HG02943 (cell line): ENCODE data around the gene N4BP2L2.

ENCODE experiments used
- ATAC-seq: cut with Tn5 transposase; IDR thresholded peaks from one replicate; pipeline ENCODE4 v1.9.1; 2021; ENCODE audit warnings: mild to moderate bottlenecking, low read depth, moderate library complexity; ENCODE audit not compliant: unreplicated experiment

Gene N4BP2L2

GRCh38 chr13:32427852-32428580 lies 110.6 kb downstream of the N4BP2L2 start, which contains the start of gene N4BP2L1:
N4BP2L1 (minus strand) TSS chr13:32428130; CDS start chr13:32428082, 48 bp downstream.
- ATAC-seq = peak; percentile 70

GRCh38 chr13:32426990-32427851 lies 111.4 kb downstream of the N4BP2L2 start:
- ATAC-seq = peak; percentile 20

GRCh38 chr13:32426191-32426989 lies 112.2 kb downstream of the N4BP2L2 start:
- peak; percentile 1 for ATAC-seq

- ATAC-seq = no peak
These were observed 113.4 kb downstream of the N4BP2L2 start for GRCh38 chr13:32425158-32425557.

- ATAC-seq = no peak
These were observed 115.0 kb downstream of the N4BP2L2 start for GRCh38 chr13:32423592-32423991.

GRCh38 chr13:32419862-32420261 lies 118.7 kb downstream of the N4BP2L2 start:
- ATAC-seq = no peak

- ATAC-seq = no peak
These were observed 120.6 kb downstream of the N4BP2L2 start for GRCh38 chr13:32417995-32418394.

GRCh38 chr13:32415019-32415418 lies 123.6 kb downstream of the N4BP2L2 start:
- no peak for ATAC-seq

- ATAC-seq = no peak
These were observed 124.0 kb downstream of the N4BP2L2 start for GRCh38 chr13:32414580-32414979.

- ATAC-seq = no peak
These were observed 125.3 kb downstream of the N4BP2L2 start for GRCh38 chr13:32413284-32413683.

GRCh38 chr13:32409561-32410421 lies 128.8 kb downstream of the N4BP2L2 start:
- ATAC-seq = no peak

GRCh38 chr13:32409001-32409313 lies 129.6 kb downstream of the N4BP2L2 start:
- ATAC-seq = no peak

GRCh38 chr13:32408296-32409000 lies 130.1 kb downstream of the N4BP2L2 start:
- ATAC-seq = no peak

GRCh38 chr13:32407854-32408253 lies 130.7 kb downstream of the N4BP2L2 start:
- ATAC-seq = no peak

- ATAC-seq = no peak
These were observed 135.5 kb downstream of the N4BP2L2 start for GRCh38 chr13:32403108-32403507.

GRCh38 chr13:32391101-32391619 lies 147.4 kb downstream of the N4BP2L2 start:
- ATAC-seq = no peak

GRCh38 chr13:32390484-32390883 lies 148.1 kb downstream of the N4BP2L2 start:
- ATAC-seq = no peak

- no peak for ATAC-seq
These were observed 148.5 kb downstream of the N4BP2L2 start for GRCh38 chr13:32390048-32390447.

GRCh38 chr13:32385410-32385809 lies 153.2 kb downstream of the N4BP2L2 start:
- ATAC-seq = no peak
